Upper lobe of left lung (tissue), 4 donors: ENCODE measurements around the gene HOXC6.

Source experiments
- EP300 ChIP-seq, 4 donors: sonication (generic); formaldehyde crosslinking; IDR thresholded peaks; one replicate each; pipeline ENCODE4 v1.5.1; 2017; ENCODE audit warnings: antibody characterized with exemption in 4 of 4, control low read depth in 2 of 4
- POLR2AphosphoS5 ChIP-seq, 2 donors: sonication (generic); formaldehyde crosslinking; IDR thresholded peaks; one replicate each; pipeline ENCODE4 v1.5.1; 2017; ENCODE audit warnings: antibody characterized with exemption in 2 of 2

DNA sequence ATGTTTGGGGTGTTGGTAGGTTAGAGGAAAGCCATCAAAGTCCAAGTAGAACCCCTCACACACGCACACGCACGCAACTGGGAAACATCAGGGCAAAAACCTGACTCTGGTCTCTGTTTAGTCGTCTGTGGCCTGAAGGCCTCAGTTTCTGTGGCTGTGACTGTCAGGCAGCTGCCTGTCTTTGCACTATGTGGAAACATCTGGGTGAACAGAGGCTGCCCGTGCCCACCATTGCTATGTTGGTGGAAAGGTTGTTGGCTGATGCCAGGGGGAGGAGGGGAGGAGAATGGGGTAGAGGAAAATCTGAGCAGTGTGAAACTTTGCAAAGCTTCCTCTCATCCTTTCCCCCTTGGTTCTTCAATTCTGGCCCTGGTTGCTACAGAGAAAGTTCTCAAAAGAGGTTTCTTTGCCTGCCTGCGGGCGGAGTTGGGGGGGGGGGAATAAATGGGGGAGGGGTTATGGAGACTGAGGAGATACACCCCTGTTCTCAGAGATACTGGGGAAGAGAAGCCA, 35.8 kb upstream of the HOXC6 start:
- TF ChIP-seq POLR2AphosphoS5 (IDR thresholded peaks at IDR 0.05): no peak
- TF ChIP-seq EP300 (IDR thresholded peaks at IDR 0.05): no peak
